Skeletal muscle tissue (tissue), 4 donors: ENCODE measurements around the gene PLEKHM2. TPM values are rescaled to one million over a fixed set of nuclear protein-coding genes. Genes with fewer than 3 reads are reported as not detected.

ENCODE experiments used
- H3K27ac ChIP-seq: one replicate; pipeline ENCODE4 v1.7.0; 2013; ENCODE audit warnings: mild to moderate bottlenecking, low read depth, low read length, inconsistent platforms
- H3K27me3 ChIP-seq, 3 donors: one replicate each; pipeline ENCODE4 v1.7.0; 2013; ENCODE audit warnings: low read length in 3 of 3; ENCODE audit not compliant: control insufficient read depth in 3 of 3, insufficient read depth in 3 of 3
- H3K36me3 ChIP-seq, 3 donors: one replicate each; pipeline ENCODE4 v1.7.0; 2013; ENCODE audit warnings: low read length in 3 of 3; ENCODE audit not compliant: control insufficient read depth in 3 of 3, insufficient read depth in 3 of 3
- H3K4me1 ChIP-seq, 3 donors: one replicate each; pipeline ENCODE4 v1.7.0; 2013; ENCODE audit warnings: low read length in 3 of 3, mild to moderate bottlenecking in 3 of 3; ENCODE audit not compliant: control insufficient read depth in 3 of 3, insufficient read depth in 3 of 3
- H3K4me3 ChIP-seq, 3 donors: one replicate each; pipeline ENCODE4 v1.7.0; 2013; ENCODE audit warnings: low read length in 3 of 3
- H3K9ac ChIP-seq, 3 donors: one replicate each; pipeline ENCODE4 v1.7.0; 2013; ENCODE audit warnings: low read length in 3 of 3, mild to moderate bottlenecking in 3 of 3, moderate library complexity in 2 of 3, low read depth in 1 of 3
- H3K9me3 ChIP-seq, 3 donors: one replicate each; pipeline ENCODE4 v1.7.0; 2013; ENCODE audit warnings: low read length in 3 of 3; ENCODE audit not compliant: control insufficient read depth in 3 of 3
- total RNA-seq: library from RNA; depleted of rRNA; stranded (reverse); fragments of >200 nt; gene quantifications from one replicate; pipeline ENCODE4 v1.2.3, GENCODE V29; 2014
- donor health status: Osteomylitis.

Gene PLEKHM2
- total RNA-seq, 1 donor from 2014 or later: 36.0 TPM

- H3K4me1 ChIP-seq: peaks cover 56 to 76% (median 57%) of the 10 kb centered on the region in 3 donors
Measured at GRCh38 chr1:15707239-15707925, 23.3 kb downstream of the PLEKHM2 start.

GRCh38 chr1:15708486-15709137 is 24.5 kb downstream of the PLEKHM2 start:
- H3K27me3 ChIP-seq: no peaks in the 10 kb centered on the region
- H3K9ac ChIP-seq: peak overlapping the region in 1 of 3 donors; percentile 54
- H3K4me1 ChIP-seq: peaks cover 48 to 74% (median 51%) of the 10 kb centered on the region in 3 donors
- peaks cover 0 to 6% (median 0%) of the 10 kb centered on the region in 3 donors for H3K36me3 ChIP-seq
- no peaks in the 10 kb centered on the region for H3K9me3 ChIP-seq
- H3K27ac ChIP-seq: peak overlapping the region; percentile 87
- H3K4me3 ChIP-seq: no peak overlapping the region

More at GRCh38 chr1:15707239-15707925, 23.3 kb downstream of the PLEKHM2 start:
- Histone ChIP-seq H3K9ac (peak overlapping the region; percentile 41 to 75 (median 50)), H3K27ac (peak overlapping the region; percentile 87), H3K9me3 (no peaks in the 10 kb centered on the region), H3K4me3 (peak overlapping the region in 1 of 3 donors; percentile 20), H3K36me3 (peaks cover 0 to 6% (median 0%) of the 10 kb centered on the region in 3 donors), H3K27me3 (no peaks in the 10 kb centered on the region)

- H3K4me1 ChIP-seq: peaks cover 45 to 73% (median 52%) of the 10 kb centered on the region in 3 donors
- H3K27me3 ChIP-seq: no peaks in the 10 kb centered on the region
- no peaks in the 10 kb centered on the region for H3K9me3 ChIP-seq
- peak overlapping the region in 1 of 3 donors; percentile 54 for H3K9ac ChIP-seq
- peak overlapping the region; percentile 87 for H3K27ac ChIP-seq
- peaks cover 0 to 6% (median 0%) of the 10 kb centered on the region in 3 donors for H3K36me3 ChIP-seq
- no peak overlapping the region for H3K4me3 ChIP-seq
Measured at GRCh38 chr1:15709226-15709625, 25.1 kb downstream of the PLEKHM2 start.

DNA sequence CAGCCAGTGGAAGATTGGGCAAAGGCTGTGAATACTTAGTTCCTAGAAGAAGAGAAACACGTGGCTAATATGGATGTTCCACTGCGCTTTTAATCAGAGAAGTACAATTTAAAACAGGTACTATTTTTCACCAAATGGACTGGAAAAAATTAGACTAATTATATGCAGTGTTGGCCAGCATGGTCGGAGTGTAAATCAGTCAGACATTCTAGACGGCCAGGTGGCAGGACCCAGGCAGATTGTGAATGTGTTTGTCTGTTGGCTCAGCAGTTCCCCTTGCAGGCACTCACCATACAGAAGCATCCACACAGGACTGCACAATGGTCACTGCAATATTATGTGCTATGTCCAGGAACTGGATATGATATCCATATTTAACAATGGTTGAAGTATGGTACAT is 28.0 kb downstream of the PLEKHM2 start:
- peaks cover 51 to 77% (median 57%) of the 10 kb centered on the region in 3 donors for H3K4me1 ChIP-seq

DNA sequence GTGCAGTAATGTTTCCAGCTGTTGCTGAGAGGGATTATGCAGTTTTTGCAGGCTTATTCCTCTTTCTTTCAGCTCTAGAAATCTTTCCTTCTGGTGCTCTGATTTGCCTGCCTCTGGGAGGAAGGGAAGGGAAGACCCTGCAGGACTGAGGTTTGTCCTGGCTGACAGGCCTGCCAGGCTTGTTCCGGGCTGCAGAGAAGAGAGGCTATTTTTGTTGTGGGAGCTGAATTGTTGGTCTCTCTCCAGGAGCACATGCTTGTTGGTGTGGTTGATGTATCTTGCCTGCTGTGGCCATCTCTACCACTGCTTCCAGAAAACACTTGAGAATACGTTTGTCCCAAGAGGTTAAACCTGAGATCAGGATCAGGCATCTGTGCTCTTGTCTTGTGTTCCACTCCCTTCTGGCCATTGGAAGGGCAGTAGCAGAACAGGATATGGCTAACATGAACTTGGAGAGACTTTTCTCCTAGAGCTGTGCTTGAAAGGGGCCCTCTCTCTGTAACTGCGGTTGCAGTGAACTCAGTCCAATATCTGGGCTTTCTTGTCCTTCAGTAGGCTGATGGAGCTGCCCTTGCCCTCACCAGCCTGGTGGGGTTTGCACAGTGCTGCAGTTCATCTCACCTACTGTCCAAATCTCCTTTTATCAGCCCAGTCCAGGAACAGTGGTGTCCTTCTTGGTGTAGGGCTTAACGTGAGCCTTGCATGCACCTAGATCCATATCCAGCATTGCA is 30.5 kb downstream of the PLEKHM2 start:
- H3K9ac ChIP-seq: peak overlapping the region; percentile 24 to 75 (median 58)
- H3K36me3 ChIP-seq: peaks cover 21 to 29% (median 22%) of the 10 kb centered on the region in 3 donors
- H3K27ac ChIP-seq: peak overlapping the region; percentile 91
- no peaks in the 10 kb centered on the region for H3K27me3 ChIP-seq
- peaks cover 56 to 74% (median 58%) of the 10 kb centered on the region in 3 donors for H3K4me1 ChIP-seq
- peak overlapping the region; percentile 9 to 48 (median 13) for H3K4me3 ChIP-seq
- H3K9me3 ChIP-seq: no peaks in the 10 kb centered on the region

More for the DNA sequence above, 28.0 kb downstream of the PLEKHM2 start:
- no peaks in the 10 kb centered on the region for H3K9me3 ChIP-seq
- H3K36me3 ChIP-seq: peaks cover 9 to 11% (median 9%) of the 10 kb centered on the region in 3 donors
- no peak overlapping the region for H3K9ac ChIP-seq
- peak overlapping the region; percentile 65 for H3K27ac ChIP-seq
- H3K27me3 ChIP-seq: no peaks in the 10 kb centered on the region
- no peak overlapping the region for H3K4me3 ChIP-seq

GRCh38 chr1:15717418-15718125 is 33.5 kb downstream of the PLEKHM2 start:
- Histone ChIP-seq H3K4me3 (peak overlapping the region in 2 of 3 donors; percentile 43 to 58), H3K36me3 (peaks cover 44 to 48% (median 45%) of the 10 kb centered on the region in 3 donors), H3K27me3 (no peaks in the 10 kb centered on the region), H3K27ac (peak overlapping the region; percentile 90), H3K4me1 (peaks cover 52 to 83% (median 80%) of the 10 kb centered on the region in 3 donors), H3K9me3 (no peaks in the 10 kb centered on the region), H3K9ac (peak overlapping the region; percentile 57 to 87 (median 60))

- H3K4me3 ChIP-seq: peak overlapping the region in 2 of 3 donors; percentile 43 to 58
- peak overlapping the region; percentile 57 to 87 (median 60) for H3K9ac ChIP-seq
- peak overlapping the region; percentile 90 for H3K27ac ChIP-seq
- no peaks in the 10 kb centered on the region for H3K9me3 ChIP-seq
- peaks cover 56 to 84% (median 83%) of the 10 kb centered on the region in 3 donors for H3K4me1 ChIP-seq
- peaks cover 45 to 54% (median 52%) of the 10 kb centered on the region in 3 donors for H3K36me3 ChIP-seq
- no peaks in the 10 kb centered on the region for H3K27me3 ChIP-seq
Measured at GRCh38 chr1:15718199-15718601, 34.1 kb downstream of the PLEKHM2 start.

DNA sequence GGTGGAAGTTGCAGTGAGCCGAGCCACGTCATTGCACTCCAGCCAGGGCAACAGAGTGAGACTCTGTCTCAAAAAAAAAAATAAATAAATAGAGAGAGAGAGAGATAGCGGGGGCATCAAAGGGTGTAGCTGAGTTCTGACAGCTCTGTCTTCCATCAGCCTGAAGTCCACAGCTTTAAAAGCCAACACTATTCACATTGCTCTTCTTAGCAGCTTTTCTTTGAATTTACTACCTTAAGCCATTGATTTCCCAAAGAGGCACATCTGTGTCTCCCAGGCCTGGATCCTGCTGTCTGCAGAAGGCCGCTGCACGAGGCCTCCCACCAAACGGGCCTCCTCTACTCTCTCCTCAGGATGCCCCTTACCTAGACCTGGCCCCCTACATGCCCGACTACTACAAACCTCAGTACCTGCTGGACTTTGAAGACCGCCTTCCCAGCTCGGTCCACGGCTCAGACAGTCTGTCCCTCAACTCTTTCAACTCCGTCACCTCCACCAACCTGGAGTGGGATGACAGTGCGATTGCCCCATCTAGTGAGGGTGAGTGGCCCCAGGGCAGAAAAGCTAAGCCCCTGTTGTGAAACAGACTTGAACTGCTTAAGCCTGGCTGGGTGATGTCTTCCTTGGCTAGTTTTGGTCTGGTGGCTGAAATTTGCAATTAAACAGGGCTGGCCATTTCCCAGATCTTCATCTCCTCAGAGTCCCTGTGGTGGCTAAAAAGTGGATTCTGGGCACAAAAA is 35.4 kb downstream of the PLEKHM2 start:
- Histone ChIP-seq H3K9me3 (no peaks in the 10 kb centered on the region), H3K36me3 (peaks cover 45 to 56% (median 54%) of the 10 kb centered on the region in 3 donors), H3K27ac (peak overlapping the region; percentile 80), H3K4me1 (peaks cover 48 to 79% (median 76%) of the 10 kb centered on the region in 3 donors), H3K9ac (peak overlapping the region in 1 of 3 donors; percentile 50), H3K4me3 (no peak overlapping the region), H3K27me3 (no peaks in the 10 kb centered on the region)
